Measurements from ENCODE around the gene R3HDM4. TPM values are rescaled to one million over a fixed set of nuclear protein-coding genes. Genes with fewer than 3 reads are reported as not detected.
A peak's percentile ranks its signal among the peaks of the same experiment; 100 is the strongest.
"Not testable (repeated sequence)": the region's sequence is repeated elsewhere in the genome, so short reads cannot be mapped to it uniquely, and the experiment has no call there.

Gene R3HDM4
- total RNA-seq, 4 donors from 2014 or later: 23.7 to 44.9 (median 32.9) TPM

- Histone ChIP-seq H3K4me1 (peaks cover 0 to 11% (median 2%) of the 10 kb centered on the region in 3 donors), H3K36me3 (peaks cover 0 to 48% of the 10 kb centered on the region in 2 donors), H3K27me3 (no peaks in the 10 kb centered on the region), H3K27ac (no peak overlapping the region), H3K9me3 (no peaks in the 10 kb centered on the region), H3K4me3 (no peak overlapping the region)
- no peak for ATAC-seq
- whole genome bisulfite sequencing, 2 donors (ENCODE audit: low coverage in 1 of 2): 41 to 94% methylated on average over 3 to 8 of the region's 11 CpGs
- TF ChIP-seq CTCF (IDR thresholded peaks at IDR 0.05): no peak
- no peak for TF ChIP-seq EP300 (IDR thresholded peaks at IDR 0.05)
- no peak for TF ChIP-seq POLR2AphosphoS5 (IDR thresholded peaks at IDR 0.05)
- TF ChIP-seq POLR2A (IDR thresholded peaks at IDR 0.05): no peak
Measured at GRCh38 chr19:896999-897398, 16.0 kb downstream of the R3HDM4 start.

DNA sequence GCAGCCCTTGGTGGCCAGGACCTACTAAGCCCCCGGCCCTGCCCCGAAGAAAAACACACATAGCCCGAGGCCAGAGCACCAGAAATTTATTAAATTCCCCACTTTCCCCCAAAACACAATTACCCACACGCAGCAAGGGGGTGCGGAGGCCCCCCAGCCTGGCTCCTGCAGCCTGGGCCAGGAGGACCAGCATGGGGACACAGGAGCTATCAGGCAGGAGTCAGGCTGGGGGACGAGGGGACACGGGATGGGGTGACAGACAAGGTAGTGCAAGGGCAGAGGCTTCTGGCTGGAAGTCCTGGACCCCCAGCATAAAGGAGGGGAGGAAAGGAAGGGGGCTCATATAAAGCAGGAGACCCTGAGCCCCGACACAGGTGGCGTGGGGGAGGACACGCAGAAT lies 16.6 kb downstream of the R3HDM4 start:
- TF ChIP-seq EP300 (IDR thresholded peaks at IDR 0.05) (no peak), CTCF (IDR thresholded peaks at IDR 0.05) (no peak), POLR2A (IDR thresholded peaks at IDR 0.05) (no peak), POLR2AphosphoS5 (IDR thresholded peaks at IDR 0.05) (no peak)
- 80 to 88% methylated on average over 1 to 4 of the region's 10 CpGs for WGBS, 2 donors (ENCODE audit: low coverage in 1 of 2)
- Histone ChIP-seq H3K4me3 (no peak overlapping the region), H3K27ac (no peak overlapping the region), H3K9me3 (no peaks in the 10 kb centered on the region), H3K27me3 (no peaks in the 10 kb centered on the region), H3K36me3 (peaks cover 0 to 42% of the 10 kb centered on the region in 2 donors), H3K4me1 (peaks cover 0 to 16% (median 5%) of the 10 kb centered on the region in 3 donors)
- ATAC-seq: no peak

GRCh38 chr19:892894-893689 lies 19.9 kb downstream of the R3HDM4 start, which contains the start of the genes MED16 and RNU6-9:
MED16 (minus strand) TSS chr19:893187; CDS start chr19:891131, 2,056 bp downstream.
RNU6-9 (plus strand) TSS chr19:893484.
- Histone ChIP-seq H3K4me3 (peak within 1 kb of the TSS; percentile 51 to 78), H3K27me3 (no peaks in the 10 kb centered on the region), H3K36me3 (peaks cover 0 to 47% of the 10 kb centered on the region in 2 donors), H3K9me3 (no peaks in the 10 kb centered on the region), H3K4me1 (peaks cover 0 to 25% (median 5%) of the 10 kb centered on the region in 3 donors), H3K27ac (peak within 1 kb of the TSS; percentile 48 to 97 (median 88))
- WGBS, 2 donors (ENCODE audit: low coverage in 1 of 2): 1% methylated on average over 16 to 17 of the region's 69 CpGs
- TF ChIP-seq POLR2A (IDR thresholded peaks at IDR 0.05): peak; percentile 30 to 39
- TF ChIP-seq CTCF (IDR thresholded peaks at IDR 0.05): peak in 1 of 4 experiments; percentile 17
- TF ChIP-seq POLR2AphosphoS5 (IDR thresholded peaks at IDR 0.05): no peak
- peak; percentile 97 for ATAC-seq

DNA sequence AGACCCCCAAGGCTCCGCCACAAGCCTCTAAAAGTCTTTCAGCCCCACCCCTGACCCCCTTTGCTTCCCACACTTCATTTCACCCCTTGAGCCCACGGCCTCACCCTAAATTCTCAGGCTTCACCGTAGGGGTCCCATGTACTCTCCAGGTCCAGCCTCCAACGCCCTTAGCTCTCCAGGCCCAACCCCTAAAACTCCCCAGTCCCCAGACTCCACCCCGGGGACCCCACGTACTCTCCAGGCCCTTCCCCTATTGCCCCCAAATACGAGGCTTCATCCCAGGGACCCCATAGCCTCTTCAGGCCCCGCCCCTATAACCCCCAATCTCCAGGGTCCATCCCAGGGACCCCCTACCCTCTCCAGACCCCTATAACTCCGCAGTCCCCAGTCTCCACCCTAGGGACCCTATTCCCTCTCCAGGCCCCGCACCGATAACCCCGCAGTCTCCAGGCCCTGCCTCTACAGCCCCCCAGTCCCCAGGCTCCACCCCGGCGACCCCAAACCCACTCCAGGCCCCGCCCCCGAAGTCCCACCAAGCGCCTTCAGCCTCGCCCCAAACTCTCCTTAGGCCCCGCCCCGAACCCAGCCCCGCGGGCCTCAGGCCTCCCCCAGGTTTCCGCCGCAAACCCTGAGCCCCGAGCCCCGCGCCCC lies 20.7 kb downstream of the R3HDM4 start:
- ATAC-seq: no peak
- Histone ChIP-seq H3K4me3 (peak overlapping the region; percentile 51 to 78), H3K9me3 (no peaks in the 10 kb centered on the region), H3K36me3 (peaks cover 0 to 48% of the 10 kb centered on the region in 2 donors), H3K4me1 (peaks cover 0 to 25% (median 5%) of the 10 kb centered on the region in 3 donors), H3K27ac (peak overlapping the region; percentile 48 to 97 (median 88)), H3K27me3 (no peaks in the 10 kb centered on the region)
- no peak for TF ChIP-seq CTCF (IDR thresholded peaks at IDR 0.05)
- TF ChIP-seq EP300 (IDR thresholded peaks at IDR 0.05): no peak
- TF ChIP-seq POLR2A (IDR thresholded peaks at IDR 0.05): no peak
- TF ChIP-seq POLR2AphosphoS5 (IDR thresholded peaks at IDR 0.05): no peak
- 0 to 7% methylated on average over 5 to 10 of the region's 27 CpGs for WGBS, 2 donors (ENCODE audit: low coverage in 1 of 2)

- H3K4me3 ChIP-seq: peak overlapping the region; percentile 51 to 78
- H3K4me1 ChIP-seq: peaks cover 0 to 25% (median 5%) of the 10 kb centered on the region in 3 donors
- H3K9me3 ChIP-seq, H3K27me3 ChIP-seq, ATAC-seq: not testable (repeated sequence)
- peaks cover 0 to 48% of the 10 kb centered on the region in 2 donors for H3K36me3 ChIP-seq
- WGBS, 2 donors (ENCODE audit: low coverage in 1 of 2): 38 to 56% methylated on average over 10 to 13 of the region's 50 CpGs
- H3K27ac ChIP-seq: peak overlapping the region in 3 of 4 donors; percentile 85 to 97 (median 90)
Measured at GRCh38 chr19:891421-892200, 21.4 kb downstream of the R3HDM4 start.

All from gastroesophageal sphincter (tissue), 4 donors.